HL-60 (cell line): Measurements from ENCODE around the gene TIGAR.
A peak's percentile ranks its signal among the peaks of the same experiment; 100 is the strongest.

Experiments
- DNase-seq, 2 experiments: peaks; one replicate each; pipeline ENCODE4 v3.0.0-alpha.2; 2010 to 2020; ENCODE audit warnings: low read depth in 1 of 2, low spot score in 1 of 2
- H3K27ac ChIP-seq: fragments of 250-450 bp; sonication (Bioruptor Pico); replicated peaks from 2 replicates; pipeline ENCODE4 v1.5.1; 2020; ENCODE audit warnings: mild to moderate bottlenecking, moderate library complexity
- H3K27me3 ChIP-seq: fragments of 250-450 bp; sonication (Bioruptor Pico); 2 replicates; pipeline ENCODE4 v1.5.1; 2021; ENCODE audit warnings: mild to moderate bottlenecking, moderate library complexity; ENCODE audit not compliant: insufficient read depth, poor library complexity, severe bottlenecking
- H3K4me3 ChIP-seq: replicated peaks from 2 replicates; pipeline ENCODE4 v1.5.1; 2011; ENCODE audit warnings: mild to moderate bottlenecking, control low read depth, low read length; ENCODE audit not compliant: insufficient read depth
- GABPA ChIP-seq: IDR thresholded peaks from 2 replicates; pipeline ENCODE4 v1.6.1; 2012; ENCODE audit warnings: low read depth
- POLR2AphosphoS5 ChIP-seq: IDR thresholded peaks from 2 replicates; pipeline ENCODE4 v1.6.1; 2012; ENCODE audit warnings: low read depth
- SPI1 ChIP-seq: IDR thresholded peaks from 2 replicates; pipeline ENCODE4 v1.6.1; 2012; ENCODE audit warnings: low read depth, mild to moderate bottlenecking, borderline replicate concordance
- TF ChIP-seq, protein P1 (sequence below): IDR thresholded peaks from one replicate; pipeline ENCODE4 v1.5.1; 2011; ENCODE audit warnings: low read length, control low read depth, inconsistent platforms; ENCODE audit not compliant: insufficient read depth
- TF ChIP-seq, protein P2 (sequence below): IDR thresholded peaks from 2 replicates; pipeline ENCODE4 v1.6.1; 2012; ENCODE audit warnings: low read depth; ENCODE audit not compliant: insufficient replicate concordance

TIGAR gene

DNA sequence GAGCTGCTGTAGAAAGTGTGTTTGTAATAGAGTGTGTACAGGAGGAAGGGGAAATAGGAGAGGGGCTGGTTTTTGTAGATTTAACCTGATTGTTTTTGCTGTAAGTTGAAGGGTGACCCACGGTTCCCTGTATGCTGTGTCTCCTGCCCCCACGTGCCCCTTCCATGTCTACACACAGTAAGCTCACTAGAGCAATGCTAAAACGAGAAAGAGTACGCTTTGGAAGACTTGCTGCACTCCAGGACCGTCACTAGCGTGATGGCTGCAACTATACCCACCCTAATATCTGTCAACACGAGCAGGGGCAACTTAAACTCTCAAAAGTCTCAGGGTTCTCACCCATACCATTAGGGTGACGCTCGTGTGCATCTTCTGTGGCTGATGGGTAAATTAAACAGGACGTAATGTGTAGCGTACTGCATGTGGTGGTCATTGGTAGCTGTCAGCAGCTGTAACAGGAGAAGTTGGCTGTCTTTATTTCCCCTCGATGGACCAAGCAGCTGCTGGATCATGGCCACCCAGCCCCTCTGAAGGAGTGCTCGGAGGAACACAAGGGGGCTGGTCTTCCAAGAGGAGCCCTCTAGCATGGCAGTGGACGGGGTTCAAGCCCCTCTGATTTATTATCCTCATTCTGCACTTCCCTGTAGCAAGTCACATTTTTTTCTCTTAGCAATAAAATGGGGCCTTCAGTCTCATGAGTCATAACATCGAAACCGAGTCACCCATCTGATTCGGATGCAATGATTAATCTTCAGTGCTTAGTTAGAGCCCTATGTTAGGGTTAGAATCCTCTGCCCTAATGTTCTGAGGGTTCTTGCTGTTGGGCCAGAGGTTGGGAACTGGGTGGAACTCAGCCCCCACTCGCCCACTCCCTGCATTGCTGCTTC, 33.4 kb upstream of the TIGAR start:
- DNase-seq, result no peak
- Histone ChIP-seq H3K4me3 (no peak overlapping the region), H3K27ac (no peak overlapping the region), H3K27me3 (no peaks in the 10 kb centered on the region)
- TF ChIP-seq, protein P1, sequence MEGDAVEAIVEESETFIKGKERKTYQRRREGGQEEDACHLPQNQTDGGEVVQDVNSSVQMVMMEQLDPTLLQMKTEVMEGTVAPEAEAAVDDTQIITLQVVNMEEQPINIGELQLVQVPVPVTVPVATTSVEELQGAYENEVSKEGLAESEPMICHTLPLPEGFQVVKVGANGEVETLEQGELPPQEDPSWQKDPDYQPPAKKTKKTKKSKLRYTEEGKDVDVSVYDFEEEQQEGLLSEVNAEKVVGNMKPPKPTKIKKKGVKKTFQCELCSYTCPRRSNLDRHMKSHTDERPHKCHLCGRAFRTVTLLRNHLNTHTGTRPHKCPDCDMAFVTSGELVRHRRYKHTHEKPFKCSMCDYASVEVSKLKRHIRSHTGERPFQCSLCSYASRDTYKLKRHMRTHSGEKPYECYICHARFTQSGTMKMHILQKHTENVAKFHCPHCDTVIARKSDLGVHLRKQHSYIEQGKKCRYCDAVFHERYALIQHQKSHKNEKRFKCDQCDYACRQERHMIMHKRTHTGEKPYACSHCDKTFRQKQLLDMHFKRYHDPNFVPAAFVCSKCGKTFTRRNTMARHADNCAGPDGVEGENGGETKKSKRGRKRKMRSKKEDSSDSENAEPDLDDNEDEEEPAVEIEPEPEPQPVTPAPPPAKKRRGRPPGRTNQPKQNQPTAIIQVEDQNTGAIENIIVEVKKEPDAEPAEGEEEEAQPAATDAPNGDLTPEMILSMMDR, result no peak

DNA sequence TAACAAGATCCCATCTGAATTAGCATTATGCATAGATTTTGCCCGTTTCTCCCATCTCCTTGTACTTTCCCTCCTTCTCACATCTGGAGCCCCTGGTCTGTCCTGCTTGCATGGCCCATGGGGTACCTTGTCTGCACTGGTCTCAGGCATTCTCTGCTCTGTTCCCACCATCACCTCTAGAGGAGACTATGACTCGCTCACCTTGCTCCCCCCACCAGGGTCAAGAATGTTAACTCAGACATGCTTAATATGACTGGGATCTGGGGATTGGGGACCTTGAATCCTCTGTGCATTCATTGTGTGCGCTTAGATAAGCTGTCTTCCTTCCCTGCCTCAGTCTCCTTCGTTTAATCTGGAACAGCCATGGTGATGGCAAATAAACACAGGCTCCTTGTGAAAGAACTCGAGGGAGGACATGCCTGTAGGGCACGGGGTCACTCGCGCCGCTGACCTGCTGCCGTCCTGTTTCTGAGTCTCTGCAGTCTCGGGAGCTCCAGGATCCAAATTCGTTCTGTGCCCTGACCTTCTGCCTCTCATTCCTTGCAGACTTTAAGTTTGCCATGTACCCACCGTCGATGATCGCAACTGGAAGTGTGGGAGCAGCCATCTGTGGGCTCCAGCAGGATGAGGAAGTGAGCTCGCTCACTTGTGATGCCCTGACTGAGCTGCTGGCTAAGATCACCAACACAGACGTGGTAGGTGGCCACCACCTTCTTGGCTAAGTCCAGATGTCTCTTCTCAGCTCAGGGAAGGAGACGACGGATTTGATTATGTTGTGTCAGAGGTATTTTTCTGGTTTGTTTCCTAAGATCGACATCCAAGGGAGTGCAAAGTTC, 32.5 kb upstream of the TIGAR start:
- Histone ChIP-seq H3K27me3 (no peaks in the 10 kb centered on the region), H3K27ac (peak overlapping the region; percentile 72), H3K4me3 (peak overlapping the region; percentile 24; the same call in 1 of the 2 replicates)
- TF ChIP-seq SPI1 (peak; percentile 91), GABPA (no peak)
- DNase-seq, result peak; percentile 44 to 67

DNA sequence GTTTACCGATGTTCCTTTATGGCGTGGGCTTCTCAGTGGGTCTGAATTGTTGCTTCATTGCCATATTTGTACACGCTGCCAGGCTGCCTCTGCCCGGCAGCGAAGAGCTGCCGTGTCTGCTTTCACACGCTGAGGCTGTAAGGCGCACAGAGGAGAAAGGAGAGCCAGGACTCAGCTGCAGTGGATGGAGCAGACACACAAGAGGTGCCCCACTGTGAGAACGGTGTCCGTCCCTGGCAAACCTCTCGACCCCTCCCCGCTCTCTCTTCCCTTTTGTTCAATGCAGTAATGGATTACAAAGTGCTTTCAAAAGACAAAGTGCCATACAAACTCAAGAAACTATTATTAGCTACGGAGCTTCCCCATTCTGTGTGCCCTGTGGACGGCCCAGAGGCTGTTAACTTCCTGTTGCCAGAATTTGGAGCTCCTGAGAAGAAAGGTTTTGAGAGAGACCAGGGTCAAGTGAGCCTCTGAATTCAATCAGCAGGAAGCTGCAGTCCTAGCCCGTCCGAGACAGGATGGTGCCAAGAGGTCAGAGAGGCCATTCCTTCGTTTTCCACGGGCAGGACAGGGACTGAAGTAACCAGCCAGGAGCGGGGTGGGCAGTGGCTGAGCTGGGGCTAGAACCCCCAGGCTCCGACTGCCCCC, 31.7 kb upstream of the TIGAR start:
- peak overlapping the region; percentile 72 for H3K27ac ChIP-seq
- peak overlapping the region; percentile 24 for H3K4me3 ChIP-seq
- DNase-seq, result peak in 1 of 2 experiments; percentile 75
- no peaks in the 10 kb centered on the region for H3K27me3 ChIP-seq
- TF ChIP-seq SPI1, result peak; percentile 52; the same call in 1 of the 2 replicates
- no peak for TF ChIP-seq GABPA

DNA sequence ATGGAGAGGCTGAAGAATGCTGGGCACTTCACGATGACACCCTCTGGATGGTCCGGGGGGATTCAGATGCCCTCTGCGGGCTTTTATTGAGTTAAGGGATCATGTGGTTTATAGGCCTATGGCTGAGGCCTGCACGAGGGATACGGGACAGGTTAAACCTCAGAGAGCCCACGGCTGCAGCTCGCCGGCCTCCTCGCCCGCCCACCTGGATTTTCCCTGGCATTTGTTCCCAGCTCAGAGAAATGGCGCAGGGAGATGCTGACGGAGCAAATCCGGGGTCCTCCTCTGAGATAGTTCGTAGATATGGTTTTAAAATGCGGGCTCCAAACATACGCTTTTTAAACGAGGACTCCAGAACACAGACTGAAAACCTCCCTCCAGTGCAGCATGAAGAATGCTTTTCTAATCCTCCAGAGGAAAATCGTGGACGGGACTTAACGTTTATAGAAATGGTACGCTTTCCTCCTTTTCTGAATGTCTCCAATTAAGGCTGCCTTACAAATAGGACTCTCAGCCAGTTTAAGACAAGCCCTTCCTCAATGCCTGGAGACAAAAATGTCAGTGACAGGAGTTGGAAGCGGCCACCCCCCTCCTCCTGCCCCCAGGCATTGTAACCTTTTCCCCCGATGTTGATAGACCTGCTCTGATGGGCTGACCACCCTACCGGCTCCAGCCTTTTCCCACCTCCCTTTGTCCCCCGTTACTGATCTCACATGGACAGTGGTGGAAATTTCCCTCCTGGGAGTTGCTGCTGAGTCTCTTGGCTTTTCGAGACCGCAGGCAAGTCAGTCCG, 30.8 kb upstream of the TIGAR start:
- TF ChIP-seq, protein P2, sequence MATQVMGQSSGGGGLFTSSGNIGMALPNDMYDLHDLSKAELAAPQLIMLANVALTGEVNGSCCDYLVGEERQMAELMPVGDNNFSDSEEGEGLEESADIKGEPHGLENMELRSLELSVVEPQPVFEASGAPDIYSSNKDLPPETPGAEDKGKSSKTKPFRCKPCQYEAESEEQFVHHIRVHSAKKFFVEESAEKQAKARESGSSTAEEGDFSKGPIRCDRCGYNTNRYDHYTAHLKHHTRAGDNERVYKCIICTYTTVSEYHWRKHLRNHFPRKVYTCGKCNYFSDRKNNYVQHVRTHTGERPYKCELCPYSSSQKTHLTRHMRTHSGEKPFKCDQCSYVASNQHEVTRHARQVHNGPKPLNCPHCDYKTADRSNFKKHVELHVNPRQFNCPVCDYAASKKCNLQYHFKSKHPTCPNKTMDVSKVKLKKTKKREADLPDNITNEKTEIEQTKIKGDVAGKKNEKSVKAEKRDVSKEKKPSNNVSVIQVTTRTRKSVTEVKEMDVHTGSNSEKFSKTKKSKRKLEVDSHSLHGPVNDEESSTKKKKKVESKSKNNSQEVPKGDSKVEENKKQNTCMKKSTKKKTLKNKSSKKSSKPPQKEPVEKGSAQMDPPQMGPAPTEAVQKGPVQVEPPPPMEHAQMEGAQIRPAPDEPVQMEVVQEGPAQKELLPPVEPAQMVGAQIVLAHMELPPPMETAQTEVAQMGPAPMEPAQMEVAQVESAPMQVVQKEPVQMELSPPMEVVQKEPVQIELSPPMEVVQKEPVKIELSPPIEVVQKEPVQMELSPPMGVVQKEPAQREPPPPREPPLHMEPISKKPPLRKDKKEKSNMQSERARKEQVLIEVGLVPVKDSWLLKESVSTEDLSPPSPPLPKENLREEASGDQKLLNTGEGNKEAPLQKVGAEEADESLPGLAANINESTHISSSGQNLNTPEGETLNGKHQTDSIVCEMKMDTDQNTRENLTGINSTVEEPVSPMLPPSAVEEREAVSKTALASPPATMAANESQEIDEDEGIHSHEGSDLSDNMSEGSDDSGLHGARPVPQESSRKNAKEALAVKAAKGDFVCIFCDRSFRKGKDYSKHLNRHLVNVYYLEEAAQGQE, result no peak
- no peak for TF ChIP-seq POLR2AphosphoS5
- Histone ChIP-seq H3K27ac (peak overlapping the region; percentile 72), H3K4me3 (no peak overlapping the region), H3K27me3 (no peaks in the 10 kb centered on the region)
- no peak for DNase-seq

DNA sequence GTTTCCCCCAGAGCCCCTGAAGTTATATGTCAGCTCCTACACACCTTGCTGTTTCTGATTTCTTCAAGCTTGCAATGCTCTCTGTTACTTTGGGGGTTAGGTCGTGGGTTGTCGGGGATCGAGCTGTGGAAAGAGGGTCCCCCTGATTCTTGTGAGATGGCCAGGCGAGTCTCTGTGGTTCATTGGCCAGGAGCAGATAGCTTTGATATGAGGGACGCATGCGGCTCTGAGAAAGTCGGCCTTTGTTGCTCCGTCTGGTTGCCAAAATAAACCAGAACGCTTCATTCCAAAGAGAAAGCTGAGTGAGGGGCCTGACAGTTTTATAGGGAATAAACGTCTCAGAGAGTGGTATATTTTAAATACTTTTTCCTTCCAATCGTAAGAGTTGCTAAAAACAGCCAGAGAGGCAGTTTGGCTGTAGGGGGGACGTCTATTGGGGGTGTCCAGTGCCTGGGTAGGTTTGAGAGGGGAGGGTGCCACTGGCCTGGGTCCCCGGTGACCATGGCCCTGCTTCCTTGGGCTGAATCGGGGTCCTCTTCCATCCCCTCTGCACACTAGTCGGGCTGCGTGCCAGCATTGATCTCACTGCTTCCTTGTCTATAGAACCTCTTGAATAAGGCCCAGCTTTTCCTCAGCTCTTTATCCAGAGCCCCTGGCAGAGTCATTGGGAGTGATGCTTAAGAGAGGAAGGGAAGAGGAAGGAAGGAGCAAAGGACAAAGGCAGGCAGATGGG, 28.5 kb upstream of the TIGAR start:
- Histone ChIP-seq H3K27me3 (no peaks in the 10 kb centered on the region), H3K27ac (no peak overlapping the region), H3K4me3 (no peak overlapping the region)
- no peak for TF ChIP-seq POLR2AphosphoS5
- no peak for TF ChIP-seq SPI1
- TF ChIP-seq, protein P1, result no peak
- no peak for DNase-seq
